ENCODE measurements around the gene CHIA. TPM values are rescaled to one million over a fixed set of nuclear protein-coding genes. Genes with fewer than 3 reads are reported as not detected.

CHIA gene
- total and polyA plus RNA-seq, 9 of the 15 experiments (the other 6 are each of a cell fraction or from before 2014, with no cell fraction given), result not detected

GRCh38 chr1:111346089-111346885 is 55.6 kb downstream of the CHIA start (continued):
- TF ChIP-seq PRDM10 (IDR thresholded peaks at IDR 0.05; ENCODE audit: partially characterized antibody) (peak; percentile 8), ZBTB12 (CRISPR knock-in tag; IDR thresholded peaks at IDR 0.05) (no peak), SIN3B (IDR thresholded peaks at IDR 0.05; ENCODE audit: low read depth) (no peak), NFIX (CRISPR knock-in tag; IDR thresholded peaks at IDR 0.05; ENCODE audit: low read depth) (no peak), SP2 (IDR thresholded peaks at IDR 0.05; ENCODE audit: extremely low read depth, low read depth, low read length, poor library complexity, severe bottlenecking) (no peak), STAG1 (CRISPR knock-in tag; IDR thresholded peaks at IDR 0.05; ENCODE audit: borderline replicate concordance) (no peak), PHF21A (IDR thresholded peaks at IDR 0.05; ENCODE audit: borderline replicate concordance, low read depth) (no peak), ZNF121 (CRISPR knock-in tag; conservative IDR thresholded peaks at IDR 0.05) (no peak), ZNF398 (CRISPR knock-in tag; IDR thresholded peaks at IDR 0.05) (no peak), DIDO1 (tag; IDR thresholded peaks at IDR 0.05; ENCODE audit: low read depth) (no peak), ESRRB (CRISPR knock-in tag; IDR thresholded peaks at IDR 0.05; ENCODE audit: borderline replicate concordance) (no peak), PTRF (tag; IDR thresholded peaks at IDR 0.05) (no peak), GABPA (tag; conservative IDR thresholded peaks at IDR 0.05; ENCODE audit: low read depth) (no peak), TBP (optimal IDR thresholded peaks at IDR 0.05; ENCODE audit: low read depth, low read length) (no peak), ZNF507 (tag; conservative IDR thresholded peaks at IDR 0.05) (no peak), MYNN (IDR thresholded peaks at IDR 0.05) (no peak), MYNN (CRISPR knock-in tag; IDR thresholded peaks at IDR 0.05) (no peak), BRD4 (IDR thresholded peaks at IDR 0.05) (no peak), NR4A1 (CRISPR knock-in tag; IDR thresholded peaks at IDR 0.05) (no peak), NR4A1 (tag; IDR thresholded peaks at IDR 0.05) (no peak), ATF7 (IDR thresholded peaks at IDR 0.05) (peak; percentile 27; the same call in 1 of the 2 replicates), MAFF (IDR thresholded peaks at IDR 0.05; ENCODE audit: low read length) (no peak)
